H1 (cell line): Measurements from ENCODE around the gene TIFAB. TPM values are rescaled to one million over a fixed set of nuclear protein-coding genes. Genes with fewer than 3 reads are reported as not detected.
A peak's percentile ranks its signal among the peaks of the same experiment; 100 is the strongest.

Source experiments
- CTCF ChIA-PET: fragments of 300-600 bp; sonication (Branson Sonifier 250); formaldehyde crosslinking; loops from one replicate; lab custom pipeline; 2021; ENCODE audit not compliant: partially characterized antibody; lab: Charles Lee
- POLR2A ChIA-PET: fragments of 300-600 bp; sonication (Branson Sonifier 250); formaldehyde crosslinking; loops from one replicate; lab custom pipeline; 2021; ENCODE audit warnings: inconsistent platforms; ENCODE audit not compliant: partially characterized antibody; lab: Charles Lee
- DNase-seq, 2 experiments: peaks; one replicate each; pipeline versions ENCODE4 v3.0.0 to v3.0.0-alpha.2; 2010 to 2022; ENCODE audit warnings: low spot score in 2 of 2, low read depth in 1 of 2, mixed read lengths in 1 of 2
- FAIRE-seq: peaks from 2 replicates; lab custom pipeline; 2011; peaks lifted over from hg19 to GRCh38; lab: Jason Lieb, UNC
- H2AFZ ChIP-seq: 2 replicates; pipeline ENCODE4 v1.8.1; 2012; ENCODE audit warnings: low read length, inconsistent platforms
- H2AK5ac ChIP-seq: 2 replicates; pipeline ENCODE4 v1.6.1; 2013; ENCODE audit warnings: low read depth, low read length
- H2BK120ac ChIP-seq: replicated peaks from 2 replicates; pipeline ENCODE3; 2013; ENCODE audit warnings: low read depth, low read length, inconsistent platforms
- H2BK12ac ChIP-seq: 2 replicates; pipeline ENCODE4 v1.6.1; 2013; ENCODE audit warnings: low read depth, low read length
- H2BK15ac ChIP-seq: 2 replicates; pipeline ENCODE4 v1.6.1; 2013; ENCODE audit warnings: low read length
- H2BK20ac ChIP-seq: 2 replicates; pipeline ENCODE4 v1.6.1; 2013; ENCODE audit warnings: low read length
- H2BK5ac ChIP-seq: 2 replicates; pipeline ENCODE4 v1.6.1; 2013; ENCODE audit warnings: low read depth, low read length
- H3K14ac ChIP-seq: 2 replicates; pipeline ENCODE4 v1.6.1; 2013; ENCODE audit warnings: inconsistent platforms; ENCODE audit not compliant: insufficient read length
- H3K18ac ChIP-seq: 2 replicates; pipeline ENCODE4 v1.6.1; 2013; ENCODE audit warnings: low read length; ENCODE audit errors: extremely low read depth
- H3K23ac ChIP-seq: 2 replicates; pipeline ENCODE4 v1.6.1; 2013; ENCODE audit warnings: inconsistent platforms; ENCODE audit not compliant: insufficient read length
- H3K23me2 ChIP-seq: 2 replicates; pipeline ENCODE4 v1.6.1; 2013; ENCODE audit warnings: low read depth, low read length
- H3K27ac ChIP-seq: 2 replicates; pipeline ENCODE4 v1.6.1; 2011; ENCODE audit warnings: low read depth, low read length, inconsistent platforms
- H3K27me3 ChIP-seq, 4 experiments: replicated peaks in 1 of 4; 1 replicate in 1 of 4; 2 replicates in 3 of 4; pipeline versions ENCODE4 v1.6.1 to v1.8.1; 2011 to 2013; ENCODE audit warnings: low read length in 3 of 4, mild to moderate bottlenecking in 3 of 4, inconsistent platforms in 2 of 4, mixed read lengths in 2 of 4, moderate library complexity in 1 of 4; ENCODE audit not compliant: control insufficient read depth in 3 of 4, insufficient read depth in 3 of 4; ENCODE audit errors: extremely low read depth in 1 of 4
- H3K36me3 ChIP-seq, 4 experiments: 2 replicates each; pipeline versions ENCODE4 v1.6.1 to v1.8.1; 2011 to 2013; ENCODE audit warnings: mild to moderate bottlenecking in 4 of 4, low read length in 3 of 4, moderate library complexity in 2 of 4, control low read depth in 1 of 4, inconsistent platforms in 1 of 4; ENCODE audit not compliant: insufficient read depth in 4 of 4, control insufficient read depth in 2 of 4
- H3K4ac ChIP-seq: replicated peaks from 2 replicates; pipeline ENCODE3; 2013; ENCODE audit warnings: low read length, low read depth, mixed read lengths, inconsistent platforms; ENCODE audit not compliant: insufficient read length
- H3K4me1 ChIP-seq, 4 experiments: replicated peaks in 1 of 4; 1 replicate in 1 of 4; 2 replicates in 3 of 4; pipeline versions ENCODE4 v1.6.1 to v1.8.1; 2011 to 2013; ENCODE audit warnings: low read length in 3 of 4, inconsistent platforms in 2 of 4, mixed read lengths in 1 of 4; ENCODE audit not compliant: insufficient read depth in 4 of 4, control insufficient read depth in 3 of 4
- H3K4me2 ChIP-seq, 2 experiments: 2 replicates each; pipeline versions ENCODE4 v1.6.1 to v1.8.1; 2011 to 2013; ENCODE audit warnings: low read depth in 2 of 2, low read length in 2 of 2, control low read depth in 1 of 2, inconsistent platforms in 1 of 2, mild to moderate bottlenecking in 1 of 2; ENCODE audit not compliant: insufficient read depth in 1 of 2
- H3K4me3 ChIP-seq, 4 experiments: fragments of 200-600, 300-600 bp in 1 of 4; sonication (generic), shearing (Covaris generic), sonication (Bioruptor Twin) in 1 of 4; 2 replicates each; pipeline versions ENCODE4 v1.5.1 to v1.8.1; 2011 to 2016; ENCODE audit warnings: low read length in 4 of 4, low read depth in 3 of 4, control low read depth in 2 of 4, inconsistent platforms in 2 of 4, mild to moderate bottlenecking in 2 of 4, mixed read lengths in 1 of 4, moderate library complexity in 1 of 4; ENCODE audit not compliant: insufficient read depth in 2 of 4; ENCODE audit errors: extremely low read depth in 1 of 4
- H3K56ac ChIP-seq: replicated peaks from 2 replicates; pipeline ENCODE3; 2013; ENCODE audit warnings: low read depth, mild to moderate bottlenecking, mixed read lengths, low read length, inconsistent platforms; ENCODE audit not compliant: insufficient read length
- H3K79me1 ChIP-seq: 2 replicates; pipeline ENCODE4 v1.6.1; 2013; ENCODE audit warnings: low read depth, low read length, control low read depth
- H3K79me2 ChIP-seq, 2 experiments: 2 replicates each; pipeline versions ENCODE4 v1.6.1 to v1.8.1; 2012 to 2013; ENCODE audit warnings: low read length in 2 of 2, mild to moderate bottlenecking in 2 of 2, inconsistent platforms in 1 of 2; ENCODE audit not compliant: insufficient read depth in 2 of 2, control insufficient read depth in 1 of 2
- H3K9ac ChIP-seq, 4 experiments: replicated peaks in 1 of 4; 1 replicate in 1 of 4; 2 replicates in 3 of 4; pipeline versions ENCODE4 v1.6.1 to v1.8.1; 2011 to 2013; ENCODE audit warnings: low read depth in 3 of 4, low read length in 3 of 4, control low read depth in 2 of 4, mild to moderate bottlenecking in 2 of 4, moderate library complexity in 2 of 4, inconsistent platforms in 1 of 4; ENCODE audit errors: extremely low read depth in 1 of 4
- H3K9me3 ChIP-seq, 2 experiments: 2 replicates each; pipeline versions ENCODE4 v1.6.1 to v1.8.1; 2012 to 2013; ENCODE audit warnings: mild to moderate bottlenecking in 2 of 2, moderate library complexity in 2 of 2, control low read depth in 1 of 2, inconsistent platforms in 1 of 2, low read depth in 1 of 2, low read length in 1 of 2, mixed read lengths in 1 of 2; ENCODE audit not compliant: insufficient read depth in 2 of 2
- H4K20me1 ChIP-seq, 2 experiments: replicated peaks in 1 of 2; 2 replicates each; pipeline versions ENCODE3 to v1.8.1; 2011 to 2013; ENCODE audit warnings: inconsistent platforms in 2 of 2, low read length in 2 of 2, mild to moderate bottlenecking in 1 of 2; ENCODE audit not compliant: insufficient read depth in 2 of 2, control insufficient read depth in 1 of 2
- H4K5ac ChIP-seq: 2 replicates; pipeline ENCODE4 v1.6.1; 2013; ENCODE audit warnings: low read length, low read depth, mixed read lengths, inconsistent platforms; ENCODE audit not compliant: insufficient read length
- H4K8ac ChIP-seq: 2 replicates; pipeline ENCODE4 v1.8.0; 2013; ENCODE audit warnings: mild to moderate bottlenecking, moderate library complexity, low read length, inconsistent platforms; ENCODE audit not compliant: insufficient read depth; ENCODE audit errors: extremely low read depth
- H4K91ac ChIP-seq: replicated peaks from 2 replicates; pipeline ENCODE3; 2013; ENCODE audit warnings: low read length, mixed read lengths, inconsistent platforms; ENCODE audit not compliant: insufficient read length
- RAD21 ChIP-seq, 2 experiments: IDR thresholded peaks in 1 of 2; conservative IDR thresholded peaks in 1 of 2; 2 replicates each; pipeline ENCODE4 v1.6.1; 2011; ENCODE audit warnings: low read depth in 2 of 2, low read length in 2 of 2, improper control_type of control experiment in 1 of 2, inconsistent platforms in 1 of 2, mild to moderate bottlenecking in 1 of 2, moderate library complexity in 1 of 2
- SIRT6 ChIP-seq: IDR thresholded peaks from one replicate; pipeline ENCODE4 v1.7.1; 2012; ENCODE audit warnings: low read length, inconsistent platforms
- SUZ12 ChIP-seq: fragments of 200-600 bp; sonication (generic); IDR thresholded peaks from 2 replicates; pipeline ENCODE4 v1.6.1; 2012; ENCODE audit warnings: mild to moderate bottlenecking, inconsistent platforms, low read length, moderate library complexity, mixed read lengths
- WGBS, 2 experiments: shearing (Covaris generic) in 1 of 2; methylation state at CpG; one replicate each; pipeline versions ENCODE4 v1.1.6 to v1.1.7; 2013 to 2015; ENCODE audit warnings: low lambda C conversion rate in 2 of 2, mixed read lengths in 2 of 2, inconsistent platforms in 1 of 2, low coverage in 1 of 2, missing lambda C conversion rate in 1 of 2; ENCODE audit not compliant: insufficient replicate concordance in 2 of 2, insufficient coverage in 1 of 2, insufficient read length in 1 of 2; ENCODE audit errors: extremely low coverage in 1 of 2, missing lambda C conversion rate in 1 of 2; 5-methylcytosine and 5-hydroxymethylcytosine counted together
- polyA plus RNA-seq, 7 experiments: library from polyadenylated mRNA; depleted of rRNA in 3 of 7; stranded (reverse) in 5 of 7; unstranded in 2 of 7; fragments of >200 nt in 5 of 7; fragments of 200-250 nt in 2 of 7; gene quantifications; 1 replicate in 5 of 7; 2 replicates in 1 of 7; 4 replicates in 1 of 7; pipeline versions ENCODE4 v1.2.1 to v1.2.3, GENCODE V29; 2011 to 2013; ENCODE audit warnings: missing spikeins in 2 of 7, mixed read lengths in 2 of 7
- total RNA-seq: library from RNA; stranded (reverse); fragmentation: NEBNext Ultra II Directional; extraction: Animal tissue kit (Norgen Biotek cat#: 25700); gene quantifications from 2 replicates; pipeline ENCODE4 v1.2.1, GENCODE V29; 2021

TIFAB gene
- total and polyA plus RNA-seq, 2 of the 8 experiments (the other 6 are each of a cell fraction or from before 2014, with no cell fraction given): not detected

DNA sequence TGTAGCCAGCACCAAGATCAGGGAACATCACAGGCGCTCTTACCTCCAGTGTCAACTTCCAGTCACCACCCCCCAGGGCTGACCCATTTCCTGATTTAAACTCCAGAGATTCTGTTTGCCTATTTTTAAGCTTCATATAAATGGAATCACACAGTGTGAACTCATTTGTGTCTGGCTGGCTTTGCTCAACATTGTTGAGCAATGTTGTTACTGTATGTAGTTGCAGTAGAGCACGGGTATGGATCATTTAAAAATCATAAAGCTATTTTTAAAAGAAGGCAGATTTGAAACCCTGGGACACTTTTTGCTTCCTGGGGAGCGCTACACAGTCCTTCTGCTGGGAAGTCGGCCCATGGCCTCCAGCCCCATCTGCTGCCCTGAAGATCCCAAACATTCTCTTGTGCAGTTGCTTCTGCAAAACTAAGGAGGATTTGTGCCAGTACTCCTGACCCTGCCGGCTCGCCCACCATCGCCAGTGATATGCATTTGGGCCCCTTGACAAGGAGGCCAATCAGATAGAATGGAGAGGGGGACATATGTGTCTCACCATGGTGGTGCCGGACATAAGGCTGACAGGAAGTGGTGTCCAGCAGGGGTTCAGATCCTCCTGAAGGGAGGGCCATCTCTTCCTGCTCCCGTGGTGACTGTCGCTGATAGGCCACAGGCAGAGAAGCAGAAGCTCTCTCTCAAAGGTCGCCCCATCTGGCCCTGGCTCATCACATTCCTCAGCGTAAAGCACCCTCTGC, 18.3 kb downstream of the TIFAB start:
- 84% methylated on average over 10 of the region's 12 CpGs; no CpG with 5 or more reads in 1 of the 2 experiments for WGBS, 2 experiments
- ChIA-PET POLR2A (no interaction called here), CTCF (interaction anchor here (0.9 to 19.4 kb wide), 6 partner anchors 9 to 397 kb away, joined by 3 to 264 read pairs (median 4); no protein-coding TSS in a partner anchor)
- H3K9me3 ChIP-seq: peaks cover 0 to 1% of the 10 kb centered on the region in 2 experiments; a peak in 1 of 4 replicates
- H3K4me1 ChIP-seq: no peaks in the 10 kb centered on the region; a peak in 1 of 7 replicates
- no peak overlapping the region for H2BK15ac ChIP-seq
- H3K14ac ChIP-seq: no peak overlapping the region
- no peak overlapping the region for H2BK120ac ChIP-seq
- no peaks in the 10 kb centered on the region for H3K79me2 ChIP-seq
- H3K4me3 ChIP-seq: no peak overlapping the region
- no peak overlapping the region for H3K4me2 ChIP-seq
- no peak overlapping the region for H2BK12ac ChIP-seq
- H4K8ac ChIP-seq: no peak overlapping the region
- no peak overlapping the region for H3K27ac ChIP-seq
- no peak overlapping the region for H2BK5ac ChIP-seq
- no peak overlapping the region for H4K5ac ChIP-seq
- no peaks in the 10 kb centered on the region for H3K79me1 ChIP-seq
- H2BK20ac ChIP-seq: no peak overlapping the region
- DNase-seq (peak in 1 of 2 experiments; percentile 35), FAIRE-seq (no peak)
- no peak overlapping the region for H3K9ac ChIP-seq
- no peak for TF ChIP-seq SUZ12
- no peak for TF ChIP-seq SIRT6
- no peak for TF ChIP-seq RAD21 (IDR thresholded peaks at IDR 0.05 in 1 of 2, conservative IDR thresholded peaks at IDR 0.05 in 1 of 2; ENCODE audit: low read depth in 2 of 2, low read length in 2 of 2)
- no peak overlapping the region for H3K23ac ChIP-seq
- no peaks in the 10 kb centered on the region for H4K20me1 ChIP-seq
- H3K56ac ChIP-seq: no peak overlapping the region
- no peaks in the 10 kb centered on the region for H3K36me3 ChIP-seq
- no peak overlapping the region for H2AK5ac ChIP-seq
- H4K91ac ChIP-seq: no peak overlapping the region
- H2AFZ ChIP-seq: no peak overlapping the region
- no peak overlapping the region for H3K18ac ChIP-seq
- H3K23me2 ChIP-seq: no peaks in the 10 kb centered on the region
- H3K4ac ChIP-seq: no peak overlapping the region
- no peaks in the 10 kb centered on the region for H3K27me3 ChIP-seq
